D721Med (cell line): ENCODE results near the gene PIK3R1.

Experiments used
- DNase-seq: peaks from one replicate; pipeline ENCODE4 v3.0.0; 2011; ENCODE audit warnings: low spot score; ENCODE audit not compliant: insufficient read length
- FAIRE-seq: peaks from 2 replicates; lab custom pipeline; 2011; peaks lifted over from hg19 to GRCh38; lab: Jason Lieb, UNC
- CTCF ChIP-seq: IDR thresholded peaks from 2 replicates; pipeline ENCODE4 v1.5.1; 2012; ENCODE audit warnings: mild to moderate bottlenecking, control low read depth; ENCODE audit not compliant: insufficient read depth; ENCODE audit errors: missing control alignments

The PIK3R1 gene

GRCh38 chr5:68220914-68221313 lies 5.4 kb downstream of the PIK3R1 start:
- FAIRE-seq: no peak

GRCh38 chr5:68221488-68221887 lies 5.9 kb downstream of the PIK3R1 start:
- DNase-seq: no peak
- TF ChIP-seq CTCF: no peak
- FAIRE-seq: no peak

More at GRCh38 chr5:68220914-68221313, 5.4 kb downstream of the PIK3R1 start:
- no peak for TF ChIP-seq CTCF
- no peak for DNase-seq

- TF ChIP-seq CTCF: no peak
- DNase-seq: no peak
- FAIRE-seq: no peak
Measured at GRCh38 chr5:68222310-68222709, 6.8 kb downstream of the PIK3R1 start.

GRCh38 chr5:68222824-68223354 lies 7.3 kb downstream of the PIK3R1 start:
- FAIRE-seq: no peak
- DNase-seq: no peak
- no peak for TF ChIP-seq CTCF

GRCh38 chr5:68223904-68224303 lies 8.3 kb downstream of the PIK3R1 start:
- TF ChIP-seq CTCF: no peak
- FAIRE-seq: no peak
- no peak for DNase-seq

- TF ChIP-seq CTCF: no peak
- FAIRE-seq: no peak
- DNase-seq: no peak
Measured at GRCh38 chr5:68224509-68225187, 9.1 kb downstream of the PIK3R1 start.
